Skeletal muscle tissue (tissue), 4 donors: ENCODE results near the gene GFOD1. TPM values are rescaled to one million over a fixed set of nuclear protein-coding genes. Genes with fewer than 3 reads are reported as not detected.

Experiments
- H3K27ac ChIP-seq: one replicate; pipeline ENCODE4 v1.7.0; 2013; ENCODE audit warnings: mild to moderate bottlenecking, low read depth, low read length, inconsistent platforms
- H3K27me3 ChIP-seq, 3 donors: one replicate each; pipeline ENCODE4 v1.7.0; 2013; ENCODE audit warnings: low read length in 3 of 3; ENCODE audit not compliant: control insufficient read depth in 3 of 3, insufficient read depth in 3 of 3
- H3K36me3 ChIP-seq, 3 donors: one replicate each; pipeline ENCODE4 v1.7.0; 2013; ENCODE audit warnings: low read length in 3 of 3; ENCODE audit not compliant: control insufficient read depth in 3 of 3, insufficient read depth in 3 of 3
- H3K4me1 ChIP-seq, 3 donors: one replicate each; pipeline ENCODE4 v1.7.0; 2013; ENCODE audit warnings: low read length in 3 of 3, mild to moderate bottlenecking in 3 of 3; ENCODE audit not compliant: control insufficient read depth in 3 of 3, insufficient read depth in 3 of 3
- H3K4me3 ChIP-seq, 3 donors: one replicate each; pipeline ENCODE4 v1.7.0; 2013; ENCODE audit warnings: low read length in 3 of 3
- H3K9ac ChIP-seq, 3 donors: one replicate each; pipeline ENCODE4 v1.7.0; 2013; ENCODE audit warnings: low read length in 3 of 3, mild to moderate bottlenecking in 3 of 3, moderate library complexity in 2 of 3, low read depth in 1 of 3
- H3K9me3 ChIP-seq, 3 donors: one replicate each; pipeline ENCODE4 v1.7.0; 2013; ENCODE audit warnings: low read length in 3 of 3; ENCODE audit not compliant: control insufficient read depth in 3 of 3
- total RNA-seq: library from RNA; depleted of rRNA; stranded (reverse); fragments of >200 nt; gene quantifications from one replicate; pipeline ENCODE4 v1.2.3, GENCODE V29; 2014
- donor health status: Osteomylitis.

The GFOD1 gene
- total RNA-seq, 1 donor from 2014 or later, result 6.3 TPM

GRCh38 chr6:13355999-13356785 lies 131.2 kb downstream of the GFOD1 start:
- Histone ChIP-seq H3K27ac (no peak overlapping the region), H3K4me1 (peaks cover 7 to 12% (median 12%) of the 10 kb centered on the region in 3 donors), H3K36me3 (no peaks in the 10 kb centered on the region), H3K9me3 (no peaks in the 10 kb centered on the region), H3K27me3 (no peaks in the 10 kb centered on the region), H3K4me3 (no peak overlapping the region), H3K9ac (no peak overlapping the region)

GRCh38 chr6:13355043-13355945 lies 132.1 kb downstream of the GFOD1 start:
- H3K9ac ChIP-seq, result no peak overlapping the region
- no peak overlapping the region for H3K27ac ChIP-seq
- H3K9me3 ChIP-seq, result no peaks in the 10 kb centered on the region
- H3K27me3 ChIP-seq, result no peaks in the 10 kb centered on the region
- H3K4me1 ChIP-seq, result peaks cover 4 to 12% (median 5%) of the 10 kb centered on the region in 3 donors
- H3K4me3 ChIP-seq, result no peak overlapping the region
- H3K36me3 ChIP-seq, result no peaks in the 10 kb centered on the region

DNA sequence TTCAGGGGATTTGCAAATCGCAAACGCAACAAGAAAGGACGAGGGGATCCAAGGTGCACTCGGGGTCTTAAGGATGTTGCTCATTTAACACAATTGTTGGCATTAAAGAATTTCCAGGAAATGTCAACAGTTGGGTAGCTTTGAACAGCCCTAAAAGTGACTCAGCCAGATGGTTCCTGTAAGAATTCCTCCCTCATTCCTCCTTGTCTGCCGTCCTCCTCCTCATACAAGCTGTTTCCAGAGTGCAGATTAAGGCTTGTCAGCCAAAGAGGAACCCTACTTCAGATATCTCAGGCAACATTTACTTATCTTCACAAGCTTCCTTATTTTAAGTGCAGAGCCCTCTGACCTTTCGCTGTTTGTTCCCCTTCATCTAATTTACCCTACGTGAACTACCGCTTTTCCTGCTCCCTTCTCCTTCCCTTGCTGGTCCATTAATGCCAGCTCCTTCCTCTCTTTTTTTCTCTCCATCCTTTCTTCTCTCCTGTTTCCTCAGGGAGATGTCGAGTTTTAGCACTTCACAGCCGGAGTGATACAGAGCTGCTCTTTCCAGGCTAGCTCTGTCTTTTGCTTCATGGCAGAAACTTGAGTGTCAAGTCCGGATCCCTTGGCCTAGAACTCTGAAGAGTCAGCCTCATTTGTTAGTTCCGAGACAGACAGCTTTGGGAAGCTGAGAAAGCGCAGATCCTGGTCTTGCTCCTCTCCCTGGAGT lies 132.9 kb downstream of the GFOD1 start:
- Histone ChIP-seq H3K36me3 (no peaks in the 10 kb centered on the region), H3K27me3 (no peaks in the 10 kb centered on the region), H3K4me1 (peaks cover 4 to 12% (median 5%) of the 10 kb centered on the region in 3 donors), H3K9ac (no peak overlapping the region), H3K4me3 (no peak overlapping the region), H3K27ac (no peak overlapping the region), H3K9me3 (no peaks in the 10 kb centered on the region)

- H3K36me3 ChIP-seq, result no peaks in the 10 kb centered on the region
- no peak overlapping the region for H3K4me3 ChIP-seq
- H3K27ac ChIP-seq, result no peak overlapping the region
- H3K9ac ChIP-seq, result no peak overlapping the region
- H3K4me1 ChIP-seq, result peaks cover 4 to 12% (median 5%) of the 10 kb centered on the region in 3 donors
- no peaks in the 10 kb centered on the region for H3K27me3 ChIP-seq
- H3K9me3 ChIP-seq, result no peaks in the 10 kb centered on the region
Measured at GRCh38 chr6:13352165-13352564, 135.2 kb downstream of the GFOD1 start.

- Histone ChIP-seq H3K9ac (no peak overlapping the region), H3K4me3 (no peak overlapping the region), H3K27ac (no peak overlapping the region), H3K27me3 (no peaks in the 10 kb centered on the region), H3K4me1 (peaks cover 4 to 12% (median 5%) of the 10 kb centered on the region in 3 donors), H3K36me3 (no peaks in the 10 kb centered on the region), H3K9me3 (no peaks in the 10 kb centered on the region)
Measured at GRCh38 chr6:13351271-13351670, 136.1 kb downstream of the GFOD1 start.

- no peak overlapping the region for H3K27ac ChIP-seq
- H3K36me3 ChIP-seq, result no peaks in the 10 kb centered on the region
- H3K9me3 ChIP-seq, result no peaks in the 10 kb centered on the region
- no peak overlapping the region for H3K9ac ChIP-seq
- no peak overlapping the region for H3K4me3 ChIP-seq
- H3K27me3 ChIP-seq, result no peaks in the 10 kb centered on the region
- peaks cover 0 to 8% (median 0%) of the 10 kb centered on the region in 3 donors for H3K4me1 ChIP-seq
Measured at GRCh38 chr6:13349811-13350506, 137.4 kb downstream of the GFOD1 start.

DNA sequence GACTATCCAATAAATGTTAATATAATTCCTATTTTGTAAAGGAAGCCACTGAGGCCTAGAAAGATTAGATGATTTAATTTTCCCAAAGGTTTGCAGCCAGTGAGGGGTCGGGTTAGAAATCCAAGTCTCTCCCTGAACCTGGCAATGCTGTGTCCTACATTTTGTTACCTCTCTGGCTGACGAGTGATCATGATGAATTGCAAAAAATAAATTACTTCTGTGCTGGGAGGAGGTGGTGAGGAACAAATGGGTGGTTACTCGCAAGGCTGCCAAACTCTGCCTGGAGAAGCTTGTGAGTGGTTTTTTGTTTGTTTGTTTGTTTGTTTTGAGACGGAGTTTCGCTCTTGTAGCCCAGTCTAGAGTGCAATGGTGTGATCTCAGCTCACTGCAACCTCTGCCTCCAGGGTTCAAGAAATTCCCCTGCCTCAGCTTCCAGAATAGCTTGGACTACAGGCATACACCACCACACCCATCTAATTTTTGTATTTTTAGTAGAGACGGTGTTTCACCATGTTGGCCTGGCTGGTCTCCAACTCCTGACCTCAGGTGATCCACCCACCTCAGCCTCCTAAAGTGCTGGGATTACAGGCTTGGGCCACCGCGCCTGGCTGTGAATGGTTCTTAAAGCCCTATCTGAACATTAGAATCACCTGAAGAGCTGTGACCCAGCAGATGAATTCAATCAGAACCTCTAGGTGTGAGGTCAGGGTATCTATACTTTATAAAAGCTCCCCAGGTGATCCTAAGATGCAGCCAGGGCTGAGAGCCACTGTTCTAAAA lies 138.9 kb downstream of the GFOD1 start:
- H3K9me3 ChIP-seq, result no peaks in the 10 kb centered on the region
- H3K27ac ChIP-seq, result no peak overlapping the region
- no peaks in the 10 kb centered on the region for H3K36me3 ChIP-seq
- no peak overlapping the region for H3K4me3 ChIP-seq
- no peaks in the 10 kb centered on the region for H3K27me3 ChIP-seq
- no peak overlapping the region for H3K9ac ChIP-seq
- H3K4me1 ChIP-seq, result no peaks in the 10 kb centered on the region

DNA sequence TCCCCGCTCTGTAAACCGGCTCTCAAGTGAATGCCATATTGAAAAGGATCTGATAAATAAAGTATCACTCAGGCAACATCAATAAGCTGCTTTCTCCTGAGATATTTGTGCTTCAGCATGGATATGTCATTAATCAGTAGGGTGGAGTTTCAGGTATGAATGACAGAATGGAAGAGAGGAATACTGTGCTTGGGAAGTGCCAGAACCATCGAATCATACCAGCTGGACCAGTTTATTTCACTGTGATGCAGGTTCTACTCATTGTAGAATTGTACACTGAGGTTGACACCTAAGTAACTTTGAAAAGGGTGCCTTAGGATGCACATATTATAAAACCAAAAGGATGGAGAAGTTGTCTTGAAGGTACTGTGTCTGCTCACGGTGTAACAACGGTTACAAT lies 141.2 kb downstream of the GFOD1 start:
- H3K27ac ChIP-seq, result no peak overlapping the region
- H3K4me1 ChIP-seq, result no peaks in the 10 kb centered on the region
- H3K27me3 ChIP-seq, result no peaks in the 10 kb centered on the region
- no peaks in the 10 kb centered on the region for H3K9me3 ChIP-seq
- H3K4me3 ChIP-seq, result no peak overlapping the region
- H3K9ac ChIP-seq, result no peak overlapping the region
- no peaks in the 10 kb centered on the region for H3K36me3 ChIP-seq
